GM12878 (cell line): ENCODE data around the gene NPM1. TPM values are rescaled to one million over a fixed set of nuclear protein-coding genes. Genes with fewer than 3 reads are reported as not detected.

Experiments
- ATF7 ChIP-seq: fragments of 450-650 bp; IDR thresholded peaks from 2 replicates; pipeline ENCODE4 v1.6.1; 2016; ENCODE audit warnings: low read depth, mild to moderate bottlenecking
- BACH1 ChIP-seq: fragments of 450-650 bp; IDR thresholded peaks from 2 replicates; pipeline ENCODE4 v1.6.1; 2017; ENCODE audit warnings: mild to moderate bottlenecking, borderline replicate concordance
- BMI1 ChIP-seq: fragments of 450-650 bp; IDR thresholded peaks from 2 replicates; pipeline ENCODE4 v1.6.1; 2016; ENCODE audit warnings: mild to moderate bottlenecking, moderate library complexity, borderline replicate concordance
- CHD2 ChIP-seq: IDR thresholded peaks from 2 replicates; pipeline ENCODE4 v1.6.1; 2011; ENCODE audit warnings: low read depth, low read length, improper control_type of control experiment, borderline replicate concordance
- CHD4 ChIP-seq: fragments of 200-600 bp; sonication (generic); IDR thresholded peaks from 2 replicates; pipeline ENCODE4 v1.6.1; 2016; ENCODE audit warnings: mild to moderate bottlenecking
- EGR1 ChIP-seq, 2 experiments: IDR thresholded peaks; 1 replicate in 1 of 2; 2 replicates in 1 of 2; pipeline ENCODE4 v1.6.1; 2011 to 2012; ENCODE audit warnings: low read depth in 2 of 2, low read length in 2 of 2, borderline replicate concordance in 1 of 2, mild to moderate bottlenecking in 1 of 2, moderate library complexity in 1 of 2
- ESRRA ChIP-seq: IDR thresholded peaks from 2 replicates; pipeline ENCODE4 v1.6.1; 2012; ENCODE audit warnings: mild to moderate bottlenecking, low read length, improper control_type of control experiment
- GABPA ChIP-seq: IDR thresholded peaks from 2 replicates; pipeline ENCODE4 v1.6.1; 2014; ENCODE audit warnings: antibody characterized with exemption, low read depth, mild to moderate bottlenecking, inconsistent platforms
- HDAC2 ChIP-seq: fragments of 200-600 bp; sonication (generic); IDR thresholded peaks from 2 replicates; pipeline ENCODE4 v1.6.1; 2017
- HSF1 ChIP-seq: fragments of 150-350 bp; IDR thresholded peaks from 2 replicates; pipeline ENCODE4 v1.6.1; 2014; ENCODE audit warnings: mild to moderate bottlenecking, low read depth, low read length
- MTA3 ChIP-seq: IDR thresholded peaks from 2 replicates; pipeline ENCODE4 v1.6.1; 2012; ENCODE audit warnings: low read length, inconsistent platforms, borderline replicate concordance
- NFXL1 ChIP-seq: fragments of 450-650 bp; IDR thresholded peaks from 2 replicates; pipeline ENCODE4 v1.6.1; 2017; ENCODE audit warnings: antibody characterized with exemption, mild to moderate bottlenecking, borderline replicate concordance
- POLR2AphosphoS2 ChIP-seq: IDR thresholded peaks from 2 replicates; pipeline ENCODE4 v1.6.1; 2011; ENCODE audit warnings: low read depth, mild to moderate bottlenecking, low read length, improper control_type of control experiment, moderate library complexity
- POLR2AphosphoS5 ChIP-seq: IDR thresholded peaks from 2 replicates; pipeline ENCODE4 v1.6.1; 2011; ENCODE audit warnings: mild to moderate bottlenecking, low read length, inconsistent platforms
- POU2F2 ChIP-seq: IDR thresholded peaks from 3 replicates; pipeline ENCODE4 v1.6.1; 2011; ENCODE audit warnings: low read depth, mild to moderate bottlenecking, low read length, borderline replicate concordance
- RCOR1 ChIP-seq: conservative IDR thresholded peaks from 2 replicates; pipeline ENCODE4 v1.6.1; 2012; ENCODE audit warnings: low read depth, low read length, improper control_type of control experiment
- SIN3A ChIP-seq: IDR thresholded peaks from 2 replicates; pipeline ENCODE4 v1.6.1; 2012; ENCODE audit warnings: low read depth, low read length, improper control_type of control experiment
- SREBF1 ChIP-seq: IDR thresholded peaks from 2 replicates; pipeline ENCODE4 v1.6.1; 2012; ENCODE audit warnings: mild to moderate bottlenecking, low read length
- TCF3 ChIP-seq: IDR thresholded peaks from 2 replicates; pipeline ENCODE4 v1.6.1; 2012; ENCODE audit warnings: low read depth, mild to moderate bottlenecking, low read length, borderline replicate concordance; ENCODE audit not compliant: insufficient read depth
- ZBTB33 ChIP-seq: fragments of 450-650 bp; IDR thresholded peaks from 2 replicates; pipeline ENCODE4 v1.6.1; 2017; ENCODE audit warnings: mild to moderate bottlenecking
- ZNF687 ChIP-seq: fragments of 450-650 bp; IDR thresholded peaks from 2 replicates; pipeline ENCODE4 v1.6.1; 2017; ENCODE audit warnings: mild to moderate bottlenecking, moderate library complexity
- ZZZ3 ChIP-seq: IDR thresholded peaks from 2 replicates; pipeline ENCODE4 v1.6.1; 2011; ENCODE audit warnings: low read depth; ENCODE audit not compliant: control insufficient read depth, insufficient read length
- polyA plus RNA-seq, 11 experiments: library from polyadenylated mRNA; depleted of rRNA in 4 of 11; unstranded in 6 of 11; stranded (reverse) in 5 of 11; fragments of >200 nt; fragmentation: Nextera tagmentation in 4 of 11; fragmentation: Illumina TruSeq in 1 of 11; extraction: Ambion mirVana in 4 of 11; extraction: Trizol in 1 of 11; gene quantifications; 1 replicate in 1 of 11; 2 replicates in 10 of 11; pipeline versions ENCODE4 v1.2.1 to v1.2.3, GENCODE V29; 2011 to 2016; ENCODE audit warnings: inconsistent platforms in 2 of 11, missing spikeins in 2 of 11, low read depth in 1 of 11
- total RNA-seq, 4 experiments: library from RNA; depleted of rRNA in 3 of 4; stranded (reverse); fragments of >200 nt in 3 of 4; fragmentation: Illumina TruSeq in 1 of 4; extraction: Trizol in 1 of 4; gene quantifications; 2 replicates each; pipeline versions ENCODE4 v1.2.1 to v1.2.3, GENCODE V29; 2013 to 2021

NPM1 gene
- total and polyA plus RNA-seq, 10 of the 15 experiments (the other 5 are each of a cell fraction or from before 2014, with no cell fraction given) = 1,843 to 5,466 (median 2,866) TPM

- TF ChIP-seq HSF1 (no peak), POLR2AphosphoS5 (peak; percentile 99), HDAC2 (no peak), ATF7 (no peak), RCOR1 (0 out of 2 replicates have a peak, but pooled peaks have one; percentile 84), ZZZ3 (no peak), BACH1 (peak; percentile 52), GABPA (no peak), ZBTB33 (no peak), POLR2AphosphoS2 (peak; percentile 98), EGR1 (IDR thresholded peaks at IDR 0.05; ENCODE audit: borderline replicate concordance in 1 of 2, low read depth in 2 of 2, low read length in 2 of 2) (peak in 1 of 2 experiments; percentile 85; a peak in 2 of 3 replicates), SIN3A (no peak), ZNF687 (peak; percentile 73), POU2F2 (peak; percentile 89), TCF3 (peak; percentile 77; the same call in 1 of the 2 replicates), CHD4 (no peak), NFXL1 (no peak), SREBF1 (no peak), ESRRA (peak; percentile 70; the same call in 1 of the 2 replicates), CHD2 (peak; percentile 97), BMI1 (no peak), MTA3 (no peak)
Observed at GRCh38 chr5:171387345-171387969, at the start of gene NPM1 (continued).
